KMS-11 (cell line): ENCODE measurements around the gene CNOT2.

ENCODE experiments used
- H2AFZ ChIP-seq: fragments of 200-600 bp; sonication (generic); 2 replicates; pipeline ENCODE4 v1.6.1; 2016; ENCODE audit warnings: antibody characterized with exemption, mixed run types, low read depth
- H3K27ac ChIP-seq: fragments of 200-600 bp; sonication (generic); 2 replicates; pipeline ENCODE4 v1.6.1; 2016; ENCODE audit warnings: mild to moderate bottlenecking, mixed run types
- H3K27me3 ChIP-seq: fragments of 200-600 bp; sonication (generic); 2 replicates; pipeline ENCODE4 v1.6.1; 2017; ENCODE audit warnings: mild to moderate bottlenecking, low read depth, mixed run types, moderate library complexity; ENCODE audit not compliant: insufficient read depth
- H3K36me3 ChIP-seq: fragments of 200-600 bp; sonication (generic); 2 replicates; pipeline ENCODE4 v1.6.1; 2017; ENCODE audit warnings: mild to moderate bottlenecking, mixed run types; ENCODE audit not compliant: insufficient read depth
- H3K4me1 ChIP-seq: fragments of 200-600 bp; sonication (generic); 2 replicates; pipeline ENCODE4 v1.6.1; 2016; ENCODE audit warnings: mild to moderate bottlenecking, low read depth, mixed run types; ENCODE audit not compliant: poor library complexity, severe bottlenecking
- H3K4me2 ChIP-seq: fragments of 200-600 bp; sonication (generic); 2 replicates; pipeline ENCODE4 v1.7.0; 2016; ENCODE audit warnings: mild to moderate bottlenecking, mixed run types
- H3K4me3 ChIP-seq: fragments of 200-600 bp; sonication (generic); IDR thresholded peaks from 2 replicates; pipeline ENCODE4 v1.6.1; 2017; ENCODE audit warnings: low read depth, low read length, mixed read lengths; ENCODE audit not compliant: insufficient read depth
- H3K79me2 ChIP-seq: fragments of 200-600 bp; sonication (generic); 2 replicates; pipeline ENCODE4 v1.6.1; 2016; ENCODE audit warnings: low read depth, mixed run types; ENCODE audit not compliant: insufficient read depth
- H3K9ac ChIP-seq: fragments of 200-600 bp; sonication (generic); 2 replicates; pipeline ENCODE4 v1.6.1; 2016; ENCODE audit warnings: mild to moderate bottlenecking, mixed run types
- H4K20me1 ChIP-seq: fragments of 200-600 bp; sonication (generic); 2 replicates; pipeline ENCODE4 v1.6.1; 2016; ENCODE audit warnings: mild to moderate bottlenecking, mixed run types; ENCODE audit not compliant: insufficient read depth
- TF ChIP-seq, protein P1 (sequence below): fragments of 200-600 bp; sonication (generic); conservative IDR thresholded peaks from 2 replicates; pipeline ENCODE4 v1.6.1; 2017; ENCODE audit warnings: low read depth, mild to moderate bottlenecking, antibody characterized with exemption, low read length, moderate library complexity, mixed read lengths

Gene CNOT2

DNA sequence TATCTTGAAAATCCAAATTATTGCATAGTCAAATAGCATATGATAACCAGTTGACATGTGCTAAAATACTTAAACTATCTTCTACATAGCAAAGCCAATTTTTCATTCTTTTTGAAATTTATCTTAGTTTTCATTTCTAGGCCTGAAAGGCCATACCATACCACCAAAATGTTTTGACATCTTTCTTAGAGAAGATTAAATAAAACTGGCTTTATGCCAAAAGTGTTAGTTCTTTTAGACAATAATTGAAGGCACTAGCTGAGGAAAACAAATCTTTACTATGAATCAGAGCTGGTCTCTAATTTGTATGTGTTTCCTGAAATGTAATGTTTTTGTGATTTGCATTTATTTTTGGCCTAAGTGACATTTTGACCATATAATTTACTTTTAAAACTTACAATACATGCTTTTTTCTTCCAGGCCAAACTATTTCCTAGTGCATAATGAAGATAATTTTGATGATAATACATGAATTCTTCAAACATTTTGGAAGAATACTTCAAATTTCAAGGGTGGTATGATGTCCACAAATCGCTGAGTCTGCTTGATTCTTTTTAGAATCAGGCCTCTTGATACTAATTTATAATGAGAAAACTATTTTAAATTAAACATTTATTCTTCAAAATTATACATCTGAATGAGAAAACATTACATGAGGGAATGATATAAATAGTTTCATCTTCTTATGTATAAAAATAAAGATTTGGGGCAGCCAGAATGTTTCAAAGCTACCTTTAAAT lies 116.4 kb downstream of the CNOT2 start:
- Histone ChIP-seq H3K4me3 (no peak overlapping the region), H3K79me2 (no peaks in the 10 kb centered on the region), H3K9ac (no peak overlapping the region), H3K27me3 (peaks cover 9% of the 10 kb centered on the region; the same call in 1 of the 2 replicates), H3K36me3 (no peaks in the 10 kb centered on the region), H4K20me1 (no peaks in the 10 kb centered on the region), H3K4me2 (no peak overlapping the region), H3K27ac (no peak overlapping the region), H2AFZ (no peak overlapping the region), H3K4me1 (peaks cover 1% of the 10 kb centered on the region)
- TF ChIP-seq, protein P1, sequence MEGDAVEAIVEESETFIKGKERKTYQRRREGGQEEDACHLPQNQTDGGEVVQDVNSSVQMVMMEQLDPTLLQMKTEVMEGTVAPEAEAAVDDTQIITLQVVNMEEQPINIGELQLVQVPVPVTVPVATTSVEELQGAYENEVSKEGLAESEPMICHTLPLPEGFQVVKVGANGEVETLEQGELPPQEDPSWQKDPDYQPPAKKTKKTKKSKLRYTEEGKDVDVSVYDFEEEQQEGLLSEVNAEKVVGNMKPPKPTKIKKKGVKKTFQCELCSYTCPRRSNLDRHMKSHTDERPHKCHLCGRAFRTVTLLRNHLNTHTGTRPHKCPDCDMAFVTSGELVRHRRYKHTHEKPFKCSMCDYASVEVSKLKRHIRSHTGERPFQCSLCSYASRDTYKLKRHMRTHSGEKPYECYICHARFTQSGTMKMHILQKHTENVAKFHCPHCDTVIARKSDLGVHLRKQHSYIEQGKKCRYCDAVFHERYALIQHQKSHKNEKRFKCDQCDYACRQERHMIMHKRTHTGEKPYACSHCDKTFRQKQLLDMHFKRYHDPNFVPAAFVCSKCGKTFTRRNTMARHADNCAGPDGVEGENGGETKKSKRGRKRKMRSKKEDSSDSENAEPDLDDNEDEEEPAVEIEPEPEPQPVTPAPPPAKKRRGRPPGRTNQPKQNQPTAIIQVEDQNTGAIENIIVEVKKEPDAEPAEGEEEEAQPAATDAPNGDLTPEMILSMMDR: no peak

DNA sequence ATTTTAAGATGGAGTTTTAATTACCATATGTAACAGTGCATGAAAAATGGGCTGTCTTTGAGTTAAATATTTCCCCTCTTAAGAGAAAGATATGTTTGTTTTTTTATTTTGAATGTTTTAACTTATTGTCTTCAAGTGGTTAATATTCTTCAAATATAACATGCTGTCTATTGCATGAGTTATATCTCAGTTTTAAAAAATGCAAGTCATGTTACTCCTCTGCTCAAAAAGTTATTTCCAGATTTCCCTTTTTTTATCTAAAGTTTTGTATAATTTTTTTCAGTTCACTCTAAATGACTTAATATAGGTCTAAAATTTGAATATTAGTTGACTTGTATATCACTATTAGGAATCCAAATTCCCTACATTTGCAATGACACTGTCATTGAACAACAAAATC lies 117.0 kb downstream of the CNOT2 start:
- H3K79me2 ChIP-seq: no peaks in the 10 kb centered on the region
- peaks cover 6% of the 10 kb centered on the region for H3K4me1 ChIP-seq
- H4K20me1 ChIP-seq: no peaks in the 10 kb centered on the region
- no peak overlapping the region for H2AFZ ChIP-seq
- TF ChIP-seq, protein P1: no peak
- no peak overlapping the region for H3K4me3 ChIP-seq
- peaks cover 15% of the 10 kb centered on the region; the same call in 1 of the 2 replicates for H3K27me3 ChIP-seq
- H3K36me3 ChIP-seq: no peaks in the 10 kb centered on the region
- H3K27ac ChIP-seq: no peak overlapping the region
- H3K9ac ChIP-seq: no peak overlapping the region
- H3K4me2 ChIP-seq: no peak overlapping the region

DNA sequence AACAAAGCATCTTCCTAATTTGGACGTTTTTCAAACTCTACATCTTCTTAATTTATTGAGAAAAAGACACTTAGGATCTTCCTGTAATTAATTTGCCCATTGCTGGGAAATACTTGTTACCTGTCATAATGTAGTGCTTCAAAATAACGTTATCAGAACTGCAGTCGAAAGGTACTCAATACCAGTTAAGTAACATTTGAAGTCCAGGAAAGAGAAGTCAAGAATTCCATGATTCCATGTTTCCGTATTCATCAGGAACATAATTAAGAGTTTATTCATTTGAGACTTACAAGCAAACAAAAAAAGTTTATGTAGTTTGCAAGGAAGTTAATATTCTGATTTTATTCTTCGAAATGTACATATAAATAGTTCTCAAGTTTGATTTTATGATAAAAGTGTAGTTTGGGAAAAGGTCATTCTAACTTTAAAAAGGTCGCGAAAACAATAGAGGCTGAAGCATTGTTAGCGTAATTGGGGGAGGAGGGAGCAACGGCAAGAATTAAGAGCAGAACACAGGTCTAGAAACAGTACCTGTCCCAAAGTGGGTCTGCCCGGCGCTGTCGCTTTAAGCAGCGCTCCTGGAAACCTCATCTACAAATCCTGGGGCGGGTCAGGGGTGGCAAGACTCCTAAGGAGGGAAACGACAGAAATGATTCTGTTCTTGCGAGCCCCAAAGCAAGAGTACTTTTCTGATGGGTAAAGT lies 121.6 kb downstream of the CNOT2 start:
- H4K20me1 ChIP-seq: no peaks in the 10 kb centered on the region
- H3K36me3 ChIP-seq: no peaks in the 10 kb centered on the region
- peaks cover 16% of the 10 kb centered on the region for H3K4me1 ChIP-seq
- H3K4me3 ChIP-seq: no peak overlapping the region
- no peaks in the 10 kb centered on the region for H3K79me2 ChIP-seq
- TF ChIP-seq, protein P1: no peak
- peak overlapping the region; percentile 99 for H2AFZ ChIP-seq
- H3K27me3 ChIP-seq: peaks cover 15% of the 10 kb centered on the region; the same call in 1 of the 2 replicates
- H3K27ac ChIP-seq: no peak overlapping the region
- peak overlapping the region; percentile 94 for H3K4me2 ChIP-seq
- no peak overlapping the region for H3K9ac ChIP-seq

DNA sequence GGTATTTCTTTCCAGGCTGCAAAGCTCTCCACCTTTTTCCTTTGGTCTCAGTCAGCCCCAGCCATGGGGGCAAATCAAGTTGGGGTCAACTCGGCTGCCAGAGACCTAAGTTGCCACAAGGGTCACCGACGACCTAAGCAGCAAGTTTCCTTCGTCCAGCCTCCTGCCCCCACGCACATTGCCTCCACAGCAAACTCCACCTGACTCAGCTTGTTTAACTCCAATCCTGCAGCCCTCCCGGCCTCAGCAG lies 122.1 kb downstream of the CNOT2 start:
- H4K20me1 ChIP-seq: no peaks in the 10 kb centered on the region
- H3K4me1 ChIP-seq: peaks cover 16% of the 10 kb centered on the region
- no peak overlapping the region for H3K4me3 ChIP-seq
- H3K27ac ChIP-seq: no peak overlapping the region
- peak overlapping the region; percentile 94 for H3K4me2 ChIP-seq
- H3K79me2 ChIP-seq: no peaks in the 10 kb centered on the region
- H3K9ac ChIP-seq: peak overlapping the region; percentile 35; the same call in 1 of the 2 replicates
- peak overlapping the region; percentile 99 for H2AFZ ChIP-seq
- TF ChIP-seq, protein P1: no peak
- H3K36me3 ChIP-seq: no peaks in the 10 kb centered on the region
- peaks cover 15% of the 10 kb centered on the region; the same call in 1 of the 2 replicates for H3K27me3 ChIP-seq
